IMR-90 (cell line): ENCODE measurements around the gene CPSF7. TPM values are rescaled to one million over a fixed set of nuclear protein-coding genes. Genes with fewer than 3 reads are reported as not detected.

Source experiments
- ATAC-seq: fragments of 200-7000 bp; cut with Tn5 transposase; 2 replicates; pipeline ENCODE4 v1.9.1; 2020; ENCODE audit warnings: low read depth, mild to moderate bottlenecking, moderate library complexity
- BruUV-seq: library from RNA; stranded (reverse); fragments of 400-500 nt; replicated peaks from 2 replicates; lab custom pipeline; 2021; lab: Mats Ljungman, UMichigan
- CTCF ChIA-PET: fragments of 300-600 bp; formaldehyde crosslinking; extraction: SDS; loops from one replicate; lab custom pipeline; 2021; ENCODE audit warnings: antibody characterized with exemption; lab: Yijun Ruan, JAX
- POLR2A ChIA-PET: fragments of 300-600 bp; sonication (Branson Sonifier 250); formaldehyde crosslinking; loops from one replicate; lab custom pipeline; 2022; ENCODE audit warnings: antibody characterized with exemption; ENCODE audit not compliant: unreplicated experiment; lab: Charles Lee
- DNase-seq: peaks from one replicate; pipeline ENCODE4 v3.0.0; 2013
- H2AFZ ChIP-seq: replicated peaks from 2 replicates; pipeline ENCODE3; 2013; ENCODE audit warnings: low read length, mild to moderate bottlenecking; ENCODE audit not compliant: poor library complexity
- H2AK5ac ChIP-seq: 2 replicates; pipeline ENCODE4 v1.6.1; 2013; ENCODE audit warnings: low read depth, low read length, inconsistent platforms
- H2AK9ac ChIP-seq: replicated peaks from 2 replicates; pipeline ENCODE3; 2013; ENCODE audit warnings: mild to moderate bottlenecking, low read depth, low read length, moderate library complexity; ENCODE audit not compliant: poor library complexity
- H2BK120ac ChIP-seq: 2 replicates; pipeline ENCODE4 v1.6.1; 2013; ENCODE audit warnings: low read depth, low read length, inconsistent platforms
- H2BK15ac ChIP-seq: 3 replicates; pipeline ENCODE4 v1.6.1; 2013; ENCODE audit warnings: low read depth, low read length, inconsistent platforms
- H2BK20ac ChIP-seq: 2 replicates; pipeline ENCODE4 v1.6.1; 2013; ENCODE audit warnings: low read depth, mild to moderate bottlenecking, inconsistent platforms, low read length, moderate library complexity
- H2BK5ac ChIP-seq: 2 replicates; pipeline ENCODE4 v1.6.1; 2013; ENCODE audit warnings: mild to moderate bottlenecking, low read depth, low read length, inconsistent platforms; ENCODE audit not compliant: poor library complexity, severe bottlenecking
- H3K14ac ChIP-seq: replicated peaks from 2 replicates; pipeline ENCODE4 v1.6.1; 2013; ENCODE audit warnings: low read depth, low read length, inconsistent platforms
- H3K18ac ChIP-seq: 2 replicates; pipeline ENCODE4 v1.6.1; 2013; ENCODE audit warnings: low read depth, low read length, control low read depth
- H3K23ac ChIP-seq: 2 replicates; pipeline ENCODE4 v1.6.1; 2013; ENCODE audit warnings: low read depth, low read length, inconsistent platforms
- H3K27ac ChIP-seq: 2 replicates; pipeline ENCODE4 v1.5.1; 2013; ENCODE audit warnings: mild to moderate bottlenecking, control low read depth, low read length; ENCODE audit not compliant: insufficient read depth
- H3K27me3 ChIP-seq: 2 replicates; pipeline ENCODE4 v1.6.1; 2013; ENCODE audit warnings: low read length; ENCODE audit not compliant: control insufficient read depth, insufficient read depth
- H3K36me3 ChIP-seq: 2 replicates; pipeline ENCODE4 v1.6.1; 2013; ENCODE audit warnings: low read length, mixed read lengths; ENCODE audit not compliant: control insufficient read depth, insufficient read depth
- H3K4ac ChIP-seq: 2 replicates; pipeline ENCODE4 v1.6.1; 2013; ENCODE audit warnings: low read depth, low read length, inconsistent platforms
- H3K4me1 ChIP-seq: 2 replicates; pipeline ENCODE4 v1.6.1; 2013; ENCODE audit warnings: low read length, mixed read lengths; ENCODE audit not compliant: control insufficient read depth, insufficient read depth
- H3K4me2 ChIP-seq: 2 replicates; pipeline ENCODE4 v1.6.1; 2013; ENCODE audit warnings: low read depth, mild to moderate bottlenecking, control low read depth, low read length, moderate library complexity
- H3K4me3 ChIP-seq: 2 replicates; pipeline ENCODE4 v1.5.1; 2013; ENCODE audit warnings: low read depth, mild to moderate bottlenecking, control low read depth, low read length, moderate library complexity; ENCODE audit not compliant: insufficient read depth
- H3K56ac ChIP-seq: 2 replicates; pipeline ENCODE4 v1.6.1; 2013; ENCODE audit warnings: low read length, inconsistent platforms; ENCODE audit not compliant: insufficient read depth; ENCODE audit errors: extremely low read depth
- H3K79me1 ChIP-seq, 2 experiments: 2 replicates each; pipeline ENCODE4 v1.6.1; 2013; ENCODE audit warnings: low read length in 2 of 2, inconsistent platforms in 1 of 2, low read depth in 1 of 2
- H3K9ac ChIP-seq: 2 replicates; pipeline ENCODE4 v1.6.1; 2013; ENCODE audit warnings: low read depth, low read length, control low read depth
- H3K9me1 ChIP-seq: 2 replicates; pipeline ENCODE4 v1.6.1; 2013; ENCODE audit warnings: low read length, inconsistent platforms; ENCODE audit not compliant: insufficient read depth
- H3K9me3 ChIP-seq: 2 replicates; pipeline ENCODE4 v1.6.1; 2013; ENCODE audit warnings: low read length; ENCODE audit not compliant: control insufficient read depth, insufficient read depth
- H4K20me1 ChIP-seq: 2 replicates; pipeline ENCODE4 v1.6.1; 2013; ENCODE audit warnings: low read length, inconsistent platforms; ENCODE audit not compliant: insufficient read depth
- H4K5ac ChIP-seq: 2 replicates; pipeline ENCODE4 v1.6.1; 2013; ENCODE audit warnings: mild to moderate bottlenecking, low read depth, low read length, control low read depth
- H4K8ac ChIP-seq, 2 experiments: 2 replicates each; pipeline ENCODE4 v1.6.1; 2013; ENCODE audit warnings: low read depth in 2 of 2, low read length in 2 of 2, control low read depth in 1 of 2, inconsistent platforms in 1 of 2
- H4K91ac ChIP-seq: 2 replicates; pipeline ENCODE4 v1.6.1; 2013; ENCODE audit warnings: low read depth, low read length, inconsistent platforms; ENCODE audit not compliant: insufficient read depth
- MAFK ChIP-seq: IDR thresholded peaks from 2 replicates; pipeline ENCODE4 v1.6.1; 2012; ENCODE audit warnings: low read depth, low read length, improper control_type of control experiment
- MAZ ChIP-seq: IDR thresholded peaks from 2 replicates; pipeline ENCODE4 v1.6.1; 2012; ENCODE audit warnings: low read depth, mild to moderate bottlenecking, low read length, improper control_type of control experiment, moderate library complexity, borderline replicate concordance
- WGBS, 2 experiments: methylation state at CpG; one replicate each; pipeline versions ENCODE4 v1.1.5 to v1.1.7; 2013; ENCODE audit warnings: missing lambda C conversion rate in 2 of 2; ENCODE audit not compliant: insufficient read length in 1 of 2; ENCODE audit errors: extremely low coverage in 2 of 2; 5-methylcytosine and 5-hydroxymethylcytosine counted together
- dilution Hi-C: fragments of 300-500 bp; cut with HindIII; formaldehyde crosslinking; loops from one replicate; pipeline ENCODE4 v1.14.3; 2018; ENCODE audit warnings: low sequenced_read_pairs; ENCODE audit not compliant: unreplicated experiment
- in situ Hi-C: fragments of 300-500 bp; cut with MboI; formaldehyde crosslinking; loops from 3 replicates; pipeline ENCODE4 v1.14.3; 2019; ENCODE audit warnings: low sequenced_read_pairs, inconsistent platforms, mixed read lengths
- intact Hi-C: fragments of 100-400 bp; cut with micrococcal nuclease; formaldehyde crosslinking; loops from 2 replicates; pipeline ENCODE4 v1.10.0; 2022
- polyA plus RNA-seq, 3 experiments: library from polyadenylated mRNA; depleted of rRNA; stranded (reverse); fragments of >200 nt; gene quantifications; 2 replicates each; pipeline ENCODE4 v1.2.3, GENCODE V29; 2012; ENCODE audit warnings: low replicate concordance in 1 of 3
- total RNA-seq: library from RNA; depleted of rRNA; stranded (reverse); fragments of >200 nt; gene quantifications from 2 replicates; pipeline ENCODE4 v1.2.3, GENCODE V29; 2012

CPSF7 gene
- total and polyA plus RNA-seq, 2 of the 4 experiments (the other 2 are of a cell fraction) = 9.5 to 55.2 TPM

DNA sequence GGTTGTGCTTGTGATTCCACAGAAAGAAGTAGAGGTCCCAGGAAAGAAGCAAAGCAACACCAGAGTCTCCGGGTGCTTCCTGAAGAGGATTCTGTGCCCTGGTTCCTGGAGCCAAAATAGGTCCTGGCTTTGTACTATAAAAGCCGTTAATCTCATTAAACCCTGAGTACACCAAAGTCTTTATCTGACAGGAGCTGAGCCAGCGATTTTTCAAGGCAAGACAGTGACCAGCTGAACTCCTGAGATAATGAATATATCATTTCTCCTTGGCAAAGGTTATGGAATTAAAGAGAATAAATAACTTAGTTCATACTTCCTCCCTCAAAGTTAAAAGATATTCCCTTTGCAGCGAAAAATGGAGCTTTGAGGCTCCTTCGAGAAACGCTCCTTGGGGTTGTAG is 62.4 kb downstream of the CPSF7 start:
- H3K4me2 ChIP-seq = no peak overlapping the region
- H2BK15ac ChIP-seq = no peak overlapping the region
- no peak overlapping the region for H3K14ac ChIP-seq
- 0 out of 2 replicates have a peak, but pooled peaks cover 3% of the 10 kb centered on the region for H3K9me1 ChIP-seq
- H2AK9ac ChIP-seq = no peak overlapping the region
- intact Hi-C loops = no loop called here
- 100% methylated on average over 1 of the region's 6 CpGs; no CpG with 5 or more reads in 1 of the 2 experiments for WGBS, 2 experiments
- no peak overlapping the region for H2BK20ac ChIP-seq
- no peaks in the 10 kb centered on the region for H3K27me3 ChIP-seq
- no peak for ATAC-seq
- H3K4me1 ChIP-seq = peaks cover 11% of the 10 kb centered on the region
- peaks cover 35% of the 10 kb centered on the region for H3K36me3 ChIP-seq
- no peak overlapping the region for H3K18ac ChIP-seq
- no peak overlapping the region for H4K8ac ChIP-seq
- in situ Hi-C loops = no loop called here
- ChIA-PET CTCF (interaction anchor here (1.1 kb wide), 1 partner anchor 19 kb away, joined by 3 read pairs; no protein-coding TSS in a partner anchor), POLR2A (no interaction called here)
- no peak overlapping the region for H3K27ac ChIP-seq
- no peak overlapping the region for H2BK120ac ChIP-seq
- no peak overlapping the region for H3K56ac ChIP-seq
- no peaks in the 10 kb centered on the region for H3K9me3 ChIP-seq
- H3K4ac ChIP-seq = no peak overlapping the region
- no peak overlapping the region for H2AK5ac ChIP-seq
- TF ChIP-seq MAZ (no peak), MAFK (peak; percentile 18; the same call in 1 of the 2 replicates)
- dilution Hi-C loops = no loop called here
- H4K5ac ChIP-seq = no peak overlapping the region
- DNase-seq = no peak
- H3K23ac ChIP-seq = no peak overlapping the region
- H4K91ac ChIP-seq = no peak overlapping the region
- H3K4me3 ChIP-seq = no peak overlapping the region
- no peak overlapping the region for H3K9ac ChIP-seq
- no TSS peak for BruUV-seq
- no peak overlapping the region for H2BK5ac ChIP-seq
- peaks cover 27 to 44% of the 10 kb centered on the region in 2 experiments for H3K79me1 ChIP-seq
- H4K20me1 ChIP-seq = no peaks in the 10 kb centered on the region
- no peak overlapping the region for H2AFZ ChIP-seq
